ENCODE results near the gene COL9A1.
A peak's percentile ranks its signal among the peaks of the same experiment; 100 is the strongest.
"Not testable (repeated sequence)": the region's sequence is repeated elsewhere in the genome, so short reads cannot be mapped to it uniquely, and the experiment has no call there.

COL9A1 gene

DNA sequence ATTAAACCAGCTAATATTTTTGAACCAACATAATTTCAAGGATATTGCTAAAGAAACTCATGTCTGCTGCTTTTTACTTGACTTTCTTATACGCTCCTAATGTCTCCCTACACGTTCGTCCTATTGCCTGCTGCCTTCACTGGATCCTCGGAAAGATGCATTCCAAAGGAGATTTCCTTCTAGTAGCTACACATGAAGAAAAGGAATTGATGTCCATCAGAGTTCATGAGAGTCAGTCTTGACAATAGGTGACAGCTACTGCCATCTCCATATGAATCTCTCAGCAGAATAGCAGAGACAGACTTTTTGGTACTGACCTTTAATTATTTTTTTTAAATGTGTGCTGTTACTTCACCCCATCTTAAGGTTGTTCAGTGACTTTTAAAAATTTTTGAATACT, 24.2 kb upstream of the COL9A1 start:
- H3K27ac ChIP-seq = no peak overlapping the region
- TF ChIP-seq, protein P1, sequence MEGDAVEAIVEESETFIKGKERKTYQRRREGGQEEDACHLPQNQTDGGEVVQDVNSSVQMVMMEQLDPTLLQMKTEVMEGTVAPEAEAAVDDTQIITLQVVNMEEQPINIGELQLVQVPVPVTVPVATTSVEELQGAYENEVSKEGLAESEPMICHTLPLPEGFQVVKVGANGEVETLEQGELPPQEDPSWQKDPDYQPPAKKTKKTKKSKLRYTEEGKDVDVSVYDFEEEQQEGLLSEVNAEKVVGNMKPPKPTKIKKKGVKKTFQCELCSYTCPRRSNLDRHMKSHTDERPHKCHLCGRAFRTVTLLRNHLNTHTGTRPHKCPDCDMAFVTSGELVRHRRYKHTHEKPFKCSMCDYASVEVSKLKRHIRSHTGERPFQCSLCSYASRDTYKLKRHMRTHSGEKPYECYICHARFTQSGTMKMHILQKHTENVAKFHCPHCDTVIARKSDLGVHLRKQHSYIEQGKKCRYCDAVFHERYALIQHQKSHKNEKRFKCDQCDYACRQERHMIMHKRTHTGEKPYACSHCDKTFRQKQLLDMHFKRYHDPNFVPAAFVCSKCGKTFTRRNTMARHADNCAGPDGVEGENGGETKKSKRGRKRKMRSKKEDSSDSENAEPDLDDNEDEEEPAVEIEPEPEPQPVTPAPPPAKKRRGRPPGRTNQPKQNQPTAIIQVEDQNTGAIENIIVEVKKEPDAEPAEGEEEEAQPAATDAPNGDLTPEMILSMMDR (conservative IDR thresholded peaks at IDR 0.05) = no peak

DNA sequence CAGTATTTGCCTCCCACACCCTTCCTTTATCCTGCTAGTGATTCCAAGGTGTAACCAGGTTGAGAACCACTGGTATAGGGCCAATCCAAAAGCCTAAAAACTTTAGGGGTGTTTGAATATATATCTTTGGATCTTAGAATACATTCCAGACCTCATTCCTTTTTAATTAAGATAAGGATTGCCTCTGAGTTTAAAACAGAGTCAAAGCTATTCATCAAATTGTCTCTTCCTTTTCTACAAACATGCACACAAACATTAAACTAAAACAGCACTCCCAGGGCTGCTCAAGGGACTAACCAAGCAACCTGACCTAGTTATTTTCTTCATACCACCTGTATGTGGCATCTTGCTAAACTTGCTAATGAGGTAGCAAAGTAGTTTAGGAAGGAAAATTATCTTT, 22.1 kb upstream of the COL9A1 start:
- H3K27ac ChIP-seq = no peak overlapping the region
- TF ChIP-seq, protein P1 (conservative IDR thresholded peaks at IDR 0.05) = no peak

DNA sequence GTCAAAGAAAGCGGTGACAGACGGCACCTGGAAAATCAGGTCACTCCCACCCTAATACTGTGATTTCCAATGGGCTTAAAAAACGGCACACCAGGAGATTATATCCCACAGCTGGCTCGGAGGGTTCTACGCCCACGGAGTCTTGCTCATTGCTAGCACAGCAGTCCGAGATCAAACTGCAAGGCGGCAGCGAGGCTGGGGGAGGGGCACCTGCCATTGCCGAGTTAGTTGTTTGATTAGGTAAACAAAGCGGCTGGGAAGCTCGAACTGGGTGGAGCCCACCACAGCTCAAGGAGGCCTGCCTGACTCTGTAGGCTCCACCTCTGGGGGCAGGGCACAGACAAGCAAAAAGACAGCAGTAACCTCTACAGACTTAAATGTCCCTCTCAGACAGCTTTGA, 14.9 kb upstream of the COL9A1 start:
- not testable (repeated sequence) for H3K27ac ChIP-seq

DNA sequence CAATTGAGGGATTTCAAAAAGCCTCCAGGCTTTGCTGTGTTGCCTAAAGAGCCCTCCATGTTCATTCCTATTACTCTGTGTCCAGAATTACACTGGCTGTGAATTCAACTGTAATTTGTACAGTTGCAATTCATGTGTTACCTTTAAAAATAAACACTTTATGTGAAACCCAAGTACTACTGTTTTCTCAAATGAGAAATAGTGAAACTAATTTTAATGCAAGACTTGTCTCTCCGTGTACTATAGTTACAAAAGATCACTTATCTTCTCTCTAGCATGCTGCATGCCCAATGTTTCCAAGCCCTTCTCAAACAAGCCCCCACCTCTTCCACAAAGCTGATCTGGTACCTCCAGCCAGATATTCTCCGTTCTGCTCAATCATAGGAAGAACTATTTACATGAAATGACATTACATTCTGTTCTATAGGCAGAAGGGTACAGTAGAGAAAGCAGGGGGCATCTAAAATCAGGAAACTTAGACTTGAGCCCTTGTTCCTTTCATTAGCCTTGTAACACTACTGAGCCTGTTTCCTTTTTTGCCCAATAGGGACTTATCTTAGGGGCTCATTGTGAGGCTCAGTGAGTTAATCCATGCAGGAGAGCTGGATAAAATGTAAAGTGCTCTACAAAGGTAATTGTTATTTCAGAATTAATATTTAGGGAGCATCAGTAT, 12.3 kb upstream of the COL9A1 start:
- no peak overlapping the region for H3K27ac ChIP-seq
- TF ChIP-seq, protein P1 (conservative IDR thresholded peaks at IDR 0.05) = no peak

DNA sequence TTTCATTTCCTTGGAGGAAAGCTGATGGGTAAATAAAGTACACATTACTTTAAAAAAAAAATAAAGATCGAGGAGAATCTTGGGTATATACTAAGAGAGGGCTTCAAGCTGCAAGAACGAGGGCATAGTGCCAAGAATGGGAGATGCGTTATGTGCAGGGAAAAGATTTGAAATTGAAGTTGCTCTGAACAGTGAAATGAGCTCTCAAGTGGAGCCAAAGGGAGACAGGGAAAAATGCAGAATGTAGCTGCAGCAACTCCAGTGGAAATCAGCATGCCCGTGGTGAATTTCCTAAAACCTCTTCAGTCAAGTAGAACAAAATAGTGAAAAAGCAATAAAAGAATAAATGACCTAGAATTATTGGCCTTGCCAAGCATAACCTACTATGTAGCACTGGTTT, 11.4 kb upstream of the COL9A1 start:
- no peak overlapping the region for H3K27ac ChIP-seq

DNA sequence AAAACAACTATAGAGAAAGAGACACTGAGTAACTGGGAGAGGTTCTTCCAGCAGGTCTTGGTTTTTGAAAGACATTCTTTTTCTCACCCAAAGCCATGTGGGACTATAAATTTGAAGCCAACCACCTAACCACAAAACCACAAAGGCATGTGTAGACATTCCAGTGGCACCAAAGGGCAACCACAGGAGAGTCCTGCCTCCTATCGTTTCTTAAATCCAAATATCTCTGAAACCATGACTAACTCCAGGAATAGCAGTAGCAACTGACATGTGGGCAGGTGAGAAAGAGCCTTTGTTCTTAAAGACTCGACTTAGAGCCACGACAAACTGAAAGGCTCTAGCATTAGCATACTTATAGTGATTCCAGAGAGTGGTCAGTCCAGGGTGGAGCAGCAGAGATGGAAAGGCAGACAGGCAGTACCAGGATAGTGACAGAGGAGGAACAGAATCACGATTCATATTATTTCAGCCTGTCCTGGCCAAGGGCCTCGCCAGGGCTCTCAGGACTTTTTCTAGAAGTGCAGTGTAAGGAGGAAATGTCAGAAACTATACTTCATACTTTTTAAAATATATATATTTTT, 9.4 kb upstream of the COL9A1 start:
- TF ChIP-seq, protein P1 (conservative IDR thresholded peaks at IDR 0.05) = no peak
- no peak overlapping the region for H3K27ac ChIP-seq

More for the DNA sequence above, 11.4 kb upstream of the COL9A1 start:
- TF ChIP-seq, protein P1 (conservative IDR thresholded peaks at IDR 0.05) = no peak

DNA sequence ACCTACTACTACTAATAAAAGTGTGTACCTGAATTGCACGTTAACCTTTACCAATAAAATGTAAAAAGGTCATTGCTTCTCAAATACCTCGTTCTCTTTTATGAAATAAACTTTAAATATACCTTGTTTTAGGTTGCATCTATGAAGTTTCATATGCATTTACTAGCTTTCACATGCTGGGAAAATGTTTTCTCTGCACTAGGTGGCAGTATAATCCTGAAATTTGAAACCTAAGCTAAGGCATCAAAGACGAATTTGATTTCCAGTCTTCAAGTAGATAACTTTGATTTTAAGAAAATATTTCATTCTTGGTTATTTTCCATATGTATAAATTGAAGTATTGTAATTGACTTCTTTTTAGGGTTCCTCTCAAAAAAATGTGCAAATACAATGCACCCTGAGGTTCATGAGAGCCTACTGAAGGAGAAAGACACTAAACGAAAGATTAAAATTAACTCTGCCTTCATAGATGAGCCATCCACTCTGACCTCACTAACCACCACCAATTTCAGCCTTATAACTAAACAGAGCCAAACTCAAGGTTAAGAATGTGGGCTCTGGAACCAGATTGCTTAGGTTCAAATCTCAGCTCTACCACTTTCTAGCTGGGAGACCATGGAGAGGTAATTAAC, 7.3 kb upstream of the COL9A1 start:
- TF ChIP-seq, protein P1 (conservative IDR thresholded peaks at IDR 0.05) = peak; percentile 77
- H3K27ac ChIP-seq = no peak overlapping the region

DNA sequence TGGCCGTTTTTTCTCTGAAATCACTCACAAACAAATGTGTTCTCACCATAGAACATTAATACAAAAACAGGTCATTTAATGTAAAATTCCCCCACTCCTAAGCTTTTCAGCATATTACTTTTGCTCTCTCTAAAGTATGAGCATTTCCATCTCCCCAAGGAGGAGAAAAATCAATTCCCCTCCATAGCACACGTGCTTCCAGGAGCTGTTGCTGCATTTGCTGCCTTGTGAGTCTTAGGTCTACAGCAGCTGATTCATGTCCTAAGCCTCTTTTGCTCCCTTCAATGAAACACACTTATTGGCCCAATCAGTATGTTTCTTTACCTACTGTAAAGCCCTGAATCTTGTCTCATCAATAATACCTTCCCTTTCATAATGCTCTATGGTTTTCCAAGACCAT, 6.4 kb upstream of the COL9A1 start:
- TF ChIP-seq, protein P1 (conservative IDR thresholded peaks at IDR 0.05) = no peak
- H3K27ac ChIP-seq = no peak overlapping the region
